Adrenal gland (tissue), 12 donors: ENCODE data around the gene TNFSF11. TPM values are rescaled to one million over a fixed set of nuclear protein-coding genes. Genes with fewer than 3 reads are reported as not detected.

Experiments used
- DNase-seq, 7 donors: peaks; one replicate each; pipeline ENCODE4 v3.0.0-alpha.2; 2019 to 2020
- H3K27ac ChIP-seq, 5 donors: fragments of 200-600 bp; sonication (generic) in 4 of 5; 1 replicate in 3 of 5; 2 replicates in 2 of 5; pipeline versions ENCODE4 v1.5.1 to v1.8.0; 2016 to 2020; ENCODE audit warnings: mild to moderate bottlenecking in 1 of 5
- H3K27me3 ChIP-seq: fragments of 200-600 bp; 2 replicates; pipeline ENCODE4 v1.8.0; 2021
- H3K36me3 ChIP-seq, 2 donors: fragments of 200-600 bp; replicated peaks in 1 of 2; 1 replicate in 1 of 2; 2 replicates in 1 of 2; pipeline versions ENCODE4 v1.5.1 to v1.8.0; 2018 to 2022
- H3K4me1 ChIP-seq, 2 donors: fragments of 200-600 bp; replicated peaks in 1 of 2; 1 replicate in 1 of 2; 2 replicates in 1 of 2; pipeline versions ENCODE4 v1.5.1 to v1.8.0; 2018 to 2021
- H3K4me3 ChIP-seq, 4 donors: fragments of 200-600 bp; sonication (generic) in 3 of 4; one replicate each; pipeline ENCODE4 v1.5.1; 2016 to 2018
- H3K9me3 ChIP-seq, 3 donors: fragments of 200-600 bp; sonication (generic) in 1 of 3; replicated peaks in 1 of 3; 1 replicate in 2 of 3; 2 replicates in 1 of 3; pipeline versions ENCODE4 v1.5.1 to v1.8.0; 2016 to 2021
- POLR2A ChIP-seq, 2 donors: fragments of 450-650 bp; IDR thresholded peaks; one replicate each; pipeline ENCODE4 v1.6.1; 2017; ENCODE audit warnings: antibody characterized with exemption in 2 of 2, mild to moderate bottlenecking in 2 of 2, moderate library complexity in 1 of 2
- WGBS, 4 donors: extraction: QIAGEN DNeasy Blood & Tissue Kit in 2 of 4; methylation state at CpG; one replicate each; pipeline versions ENCODE4 v1.1.5 to v1.1.7; 2013 to 2017; 5-methylcytosine and 5-hydroxymethylcytosine counted together
- intact Hi-C, 2 donors: fragments of 100-400 bp; cut with DNase I; formaldehyde crosslinking; loops; one replicate each; pipeline versions ENCODE4 v1.14.1 to v1.15.0; 2022 to 2023
- polyA plus RNA-seq, 3 donors: library from polyadenylated mRNA; stranded (reverse); fragments of 200-250 nt in 2 of 3; fragments of 350-450 nt in 1 of 3; fragmentation: Illumina TruSeq in 1 of 3; extraction: RNeasy Lipid Tissue Mini Kit (QIAGEN cat#74804) in 1 of 3; gene quantifications; one replicate each; pipeline ENCODE4 v1.2.3, GENCODE V29; 2013 to 2014
- total RNA-seq, 9 donors: library from RNA; depleted of rRNA in 4 of 9; stranded (reverse); fragments of >200 nt in 4 of 9; fragments of 120-200 nt in 1 of 9; fragmentation: NEBNext Ultra II Directional in 1 of 9; extraction: Animal tissue kit (Norgen Biotek cat#: 25700) in 1 of 9; gene quantifications; one replicate each; pipeline versions ENCODE4 v1.1.0 to v1.2.4, GENCODE V29; 2013 to 2023
- TF ChIP-seq, protein P1 (sequence below), 6 experiments: fragments of 450-650 bp in 4 of 6; fragments of 200-600 bp in 2 of 6; sonication (generic) in 1 of 6; IDR thresholded peaks; 1 replicate in 5 of 6; 2 replicates in 1 of 6; pipeline versions ENCODE4 v1.5.1 to v1.8.0; 2016 to 2021; ENCODE audit warnings: antibody characterized with exemption in 6 of 6, mild to moderate bottlenecking in 2 of 6, moderate library complexity in 1 of 6
- donor health status: healthy with polysubstance abuse.
- donor health status: Bipolar disorder and iron deficiency.
- donor health status: DM: yes; HTN: yes; CAD: no.
- donor health status: DM: no; HTN: no; CAD: no.
- donor health status: DM: no; HTN: no; CAD: no.
- donor health status: DM: yes; HTN: yes; CAD: no.

TNFSF11 gene
- total and polyA plus RNA-seq, 12 donors: 0.55 TPM; not detected in 11

DNA sequence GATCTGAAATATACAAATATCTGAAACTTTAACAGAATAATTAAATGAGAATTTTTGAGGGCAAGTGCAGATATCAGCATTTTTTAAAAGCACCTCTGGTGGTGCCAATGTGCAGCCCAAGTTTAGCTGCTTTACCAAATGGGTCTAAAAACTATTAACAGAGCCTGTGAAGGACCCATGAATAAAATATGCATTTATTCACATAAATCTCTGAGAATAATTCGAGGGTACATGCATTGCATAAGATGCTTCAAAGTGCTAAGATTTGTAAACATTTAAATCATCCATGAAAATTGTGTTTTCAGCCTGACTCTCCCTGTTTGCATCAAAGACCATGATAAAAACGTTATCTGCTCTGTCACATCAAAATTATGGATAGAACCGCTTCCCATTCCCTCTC, 47.1 kb upstream of the TNFSF11 start:
- no peak overlapping the region for H3K4me3 ChIP-seq
- no peak for TF ChIP-seq POLR2A (IDR thresholded peaks at IDR 0.05)
- TF ChIP-seq, protein P1, sequence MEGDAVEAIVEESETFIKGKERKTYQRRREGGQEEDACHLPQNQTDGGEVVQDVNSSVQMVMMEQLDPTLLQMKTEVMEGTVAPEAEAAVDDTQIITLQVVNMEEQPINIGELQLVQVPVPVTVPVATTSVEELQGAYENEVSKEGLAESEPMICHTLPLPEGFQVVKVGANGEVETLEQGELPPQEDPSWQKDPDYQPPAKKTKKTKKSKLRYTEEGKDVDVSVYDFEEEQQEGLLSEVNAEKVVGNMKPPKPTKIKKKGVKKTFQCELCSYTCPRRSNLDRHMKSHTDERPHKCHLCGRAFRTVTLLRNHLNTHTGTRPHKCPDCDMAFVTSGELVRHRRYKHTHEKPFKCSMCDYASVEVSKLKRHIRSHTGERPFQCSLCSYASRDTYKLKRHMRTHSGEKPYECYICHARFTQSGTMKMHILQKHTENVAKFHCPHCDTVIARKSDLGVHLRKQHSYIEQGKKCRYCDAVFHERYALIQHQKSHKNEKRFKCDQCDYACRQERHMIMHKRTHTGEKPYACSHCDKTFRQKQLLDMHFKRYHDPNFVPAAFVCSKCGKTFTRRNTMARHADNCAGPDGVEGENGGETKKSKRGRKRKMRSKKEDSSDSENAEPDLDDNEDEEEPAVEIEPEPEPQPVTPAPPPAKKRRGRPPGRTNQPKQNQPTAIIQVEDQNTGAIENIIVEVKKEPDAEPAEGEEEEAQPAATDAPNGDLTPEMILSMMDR (IDR thresholded peaks at IDR 0.05): no peak
- 46 to 56% (median 52%) methylated on average over 3 of the region's 3 CpGs for WGBS, 4 donors
- H3K27me3 ChIP-seq: no peaks in the 10 kb centered on the region
- H3K36me3 ChIP-seq: no peaks in the 10 kb centered on the region
- H3K27ac ChIP-seq: no peak overlapping the region
- intact Hi-C loops: no loop called here
- no peaks in the 10 kb centered on the region for H3K4me1 ChIP-seq
- H3K9me3 ChIP-seq: no peaks in the 10 kb centered on the region
- no peak for DNase-seq

DNA sequence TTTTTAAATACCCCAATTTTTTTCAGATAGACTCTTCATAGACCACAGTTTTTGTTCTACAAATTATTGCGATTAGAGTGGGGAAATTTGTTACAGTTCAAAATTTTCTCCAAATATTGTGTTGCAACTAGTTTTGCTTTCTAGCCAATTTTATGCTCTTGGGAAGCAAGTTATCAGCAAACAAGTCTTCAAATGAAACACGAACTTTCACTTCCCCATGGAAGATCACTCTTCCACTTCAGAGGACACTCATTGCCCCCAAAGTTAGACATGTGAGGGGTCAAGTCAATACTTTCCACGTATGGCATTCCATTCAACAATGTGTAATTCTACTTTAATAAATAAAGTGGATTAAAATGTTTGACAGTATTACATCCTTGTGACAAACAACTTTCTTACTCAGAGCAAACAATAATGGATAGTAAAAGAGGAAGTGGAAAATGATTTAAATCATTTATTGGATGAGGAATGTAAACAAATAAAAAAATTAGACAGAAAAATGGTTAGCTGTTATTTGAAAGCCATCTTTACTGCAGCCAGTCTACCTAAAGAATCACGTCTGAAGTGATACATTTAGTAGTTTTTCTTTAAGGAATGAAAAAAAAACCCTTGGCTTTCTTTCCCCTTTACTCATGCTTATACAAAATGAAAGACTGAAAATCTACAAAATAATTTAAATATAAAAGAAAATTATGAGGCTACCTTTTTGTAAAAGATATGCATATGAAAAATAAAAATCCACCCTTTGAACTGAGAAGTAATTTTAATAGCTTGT, 41.2 kb upstream of the TNFSF11 start:
- intact Hi-C loops: no loop called here
- Histone ChIP-seq H3K9me3 (no peaks in the 10 kb centered on the region), H3K4me3 (no peak overlapping the region), H3K4me1 (no peaks in the 10 kb centered on the region), H3K27ac (no peak overlapping the region), H3K27me3 (no peaks in the 10 kb centered on the region), H3K36me3 (no peaks in the 10 kb centered on the region)
- no peak for DNase-seq
- 44 to 61% (median 53%) methylated on average over 4 of the region's 4 CpGs for WGBS, 4 donors
- TF ChIP-seq, protein P1 (IDR thresholded peaks at IDR 0.05): no peak
- no peak for TF ChIP-seq POLR2A (IDR thresholded peaks at IDR 0.05)

DNA sequence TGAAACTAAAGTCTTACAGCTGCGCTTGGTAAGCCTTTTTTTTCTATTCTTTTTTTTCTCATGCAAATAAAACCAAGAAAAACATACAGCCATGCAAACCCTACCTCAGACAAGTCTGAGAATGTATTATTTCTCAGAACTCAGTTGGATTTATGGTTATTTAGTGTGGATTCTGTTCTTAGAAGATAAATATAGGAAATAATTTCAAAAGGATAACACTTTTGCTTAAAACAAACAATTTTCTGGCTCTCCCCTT, 40.7 kb upstream of the TNFSF11 start:
- no peak for DNase-seq
- no peak for TF ChIP-seq POLR2A (IDR thresholded peaks at IDR 0.05)
- TF ChIP-seq, protein P1 (IDR thresholded peaks at IDR 0.05): no peak
- Histone ChIP-seq H3K4me3 (no peak overlapping the region), H3K4me1 (no peaks in the 10 kb centered on the region), H3K9me3 (no peaks in the 10 kb centered on the region), H3K27me3 (no peaks in the 10 kb centered on the region), H3K36me3 (no peaks in the 10 kb centered on the region), H3K27ac (no peak overlapping the region)
- 94 to 97% (median 95%) methylated on average over 1 of the region's 1 CpG for WGBS, 4 donors
- intact Hi-C loops: no loop called here

DNA sequence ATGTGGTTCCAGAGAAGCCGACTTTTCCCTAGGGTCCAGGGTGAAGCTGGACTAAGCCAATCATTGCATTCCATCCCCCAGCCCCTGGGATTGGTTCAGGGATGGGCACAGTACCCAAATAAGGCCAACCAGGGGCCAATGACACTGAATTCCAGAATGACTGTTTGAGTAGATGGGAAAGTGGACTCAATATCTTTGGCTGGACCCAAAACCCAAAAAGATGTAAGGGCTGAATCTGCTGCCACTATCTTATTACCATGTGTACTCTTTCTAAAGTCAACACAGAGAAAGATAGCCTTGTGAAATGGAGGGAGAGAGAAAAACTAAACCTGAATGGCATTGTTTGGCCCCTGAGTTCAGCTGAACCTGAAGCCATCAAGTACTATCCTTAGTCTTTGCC, 39.2 kb upstream of the TNFSF11 start:
- 88 to 96% (median 91%) methylated on average over 1 of the region's 1 CpG for WGBS, 4 donors
- Histone ChIP-seq H3K4me3 (no peak overlapping the region), H3K36me3 (no peaks in the 10 kb centered on the region), H3K4me1 (no peaks in the 10 kb centered on the region), H3K9me3 (no peaks in the 10 kb centered on the region), H3K27me3 (no peaks in the 10 kb centered on the region), H3K27ac (no peak overlapping the region)
- DNase-seq: no peak
- TF ChIP-seq, protein P1 (IDR thresholded peaks at IDR 0.05): no peak
- TF ChIP-seq POLR2A (IDR thresholded peaks at IDR 0.05): no peak
- intact Hi-C loops: no loop called here
